H7 (cell line): ENCODE data around the gene FSTL5. TPM values are rescaled to one million over a fixed set of nuclear protein-coding genes. Genes with fewer than 3 reads are reported as not detected.

Experiments
- DNase-seq: peaks from one replicate; pipeline ENCODE4 v3.0.0; 2012
- H3K27me3 ChIP-seq: 2 replicates; pipeline ENCODE4 v1.6.0; 2011; ENCODE audit warnings: mild to moderate bottlenecking, low read length; ENCODE audit not compliant: control insufficient read depth, insufficient read depth
- H3K36me3 ChIP-seq: replicated peaks from 2 replicates; pipeline ENCODE4 v1.5.1; 2011; ENCODE audit warnings: low read length; ENCODE audit not compliant: control insufficient read depth, insufficient read depth
- H3K4me3 ChIP-seq: 2 replicates; pipeline ENCODE4 v1.5.1; 2011; ENCODE audit warnings: low read depth, mild to moderate bottlenecking, control low read depth, low read length, moderate library complexity; ENCODE audit not compliant: insufficient read depth
- total RNA-seq: library from RNA; depleted of rRNA; stranded (reverse); fragments of >200 nt; shearing (Covaris generic); gene quantifications from 2 replicates; pipeline ENCODE4 v1.2.3, GENCODE V29; 2014

FSTL5 gene
- total RNA-seq, 1 experiment from 2014 or later = 2.3 TPM

DNA sequence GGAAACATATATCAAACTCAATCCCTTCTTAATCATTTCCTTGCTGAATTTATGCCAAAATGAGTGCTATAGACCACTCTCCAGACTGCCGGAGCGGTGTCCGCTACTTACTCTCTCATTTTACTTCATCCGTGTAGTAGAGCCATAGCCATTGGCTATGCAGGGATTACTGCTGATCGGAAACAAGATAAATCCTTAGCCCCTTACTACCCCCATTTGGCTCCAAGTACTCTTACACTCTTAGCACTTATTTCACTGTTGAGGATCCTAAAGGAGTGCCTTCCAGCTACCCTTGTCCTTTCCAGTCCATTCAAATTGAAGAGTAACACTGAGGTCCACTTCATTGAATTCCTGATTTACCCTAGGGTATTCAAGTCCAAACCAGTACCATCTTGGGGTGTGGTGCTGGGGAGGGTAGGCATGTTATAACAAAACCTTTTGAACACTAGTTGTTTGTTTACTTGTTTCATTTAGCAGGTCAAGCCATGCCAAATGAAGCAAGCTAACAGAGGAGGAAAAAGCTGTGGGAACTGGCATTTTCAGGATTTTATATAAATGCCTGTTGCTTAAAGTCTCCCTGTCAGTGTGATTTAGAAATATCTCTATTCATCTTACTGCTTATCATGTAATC, 715.1 kb downstream of the FSTL5 start:
- no peak for DNase-seq
- Histone ChIP-seq H3K4me3 (no peak overlapping the region), H3K27me3 (no peaks in the 10 kb centered on the region), H3K36me3 (no peaks in the 10 kb centered on the region)

DNA sequence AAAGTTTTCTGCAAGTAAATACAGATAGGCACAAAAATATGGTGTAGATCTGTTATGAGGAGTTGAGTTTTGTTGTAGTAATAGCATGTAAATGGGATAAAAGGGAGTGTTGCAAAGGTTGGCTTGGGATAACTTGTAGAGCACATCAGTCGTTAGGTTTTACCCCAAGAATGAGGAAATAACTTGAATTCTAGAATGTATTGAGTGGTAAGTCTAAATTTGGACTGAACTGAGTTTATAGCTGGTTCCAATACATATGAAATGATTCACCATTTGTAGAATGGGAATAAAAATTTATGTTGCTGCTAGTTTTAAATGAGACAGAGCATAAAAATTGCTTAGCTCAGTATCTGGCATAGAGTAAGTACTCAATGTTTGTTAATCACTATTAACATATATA, 719.2 kb downstream of the FSTL5 start:
- H3K27me3 ChIP-seq = no peaks in the 10 kb centered on the region
- H3K4me3 ChIP-seq = no peak overlapping the region
- no peak for DNase-seq
- H3K36me3 ChIP-seq = no peaks in the 10 kb centered on the region

DNA sequence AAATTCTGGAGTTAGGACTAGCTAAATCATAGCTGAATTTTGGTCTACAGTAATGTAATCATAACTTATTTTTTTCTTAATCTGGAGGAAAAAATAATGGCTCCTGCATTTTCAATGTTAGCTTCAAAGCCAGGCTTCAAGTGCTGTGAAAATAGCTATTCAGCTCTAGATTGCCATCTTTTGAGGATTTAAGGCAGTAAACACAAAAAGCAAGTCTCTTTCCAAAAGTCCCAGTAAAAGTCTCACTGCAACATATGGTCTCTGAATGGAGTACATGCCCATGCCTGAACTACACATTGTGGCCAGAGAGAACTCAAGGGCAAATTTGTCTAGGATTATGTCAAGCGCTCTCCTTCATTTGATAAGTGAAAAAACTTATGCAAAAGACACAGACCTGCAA, 720.9 kb downstream of the FSTL5 start:
- H3K4me3 ChIP-seq = no peak overlapping the region
- no peak for DNase-seq
- H3K36me3 ChIP-seq = no peaks in the 10 kb centered on the region
- H3K27me3 ChIP-seq = no peaks in the 10 kb centered on the region

DNA sequence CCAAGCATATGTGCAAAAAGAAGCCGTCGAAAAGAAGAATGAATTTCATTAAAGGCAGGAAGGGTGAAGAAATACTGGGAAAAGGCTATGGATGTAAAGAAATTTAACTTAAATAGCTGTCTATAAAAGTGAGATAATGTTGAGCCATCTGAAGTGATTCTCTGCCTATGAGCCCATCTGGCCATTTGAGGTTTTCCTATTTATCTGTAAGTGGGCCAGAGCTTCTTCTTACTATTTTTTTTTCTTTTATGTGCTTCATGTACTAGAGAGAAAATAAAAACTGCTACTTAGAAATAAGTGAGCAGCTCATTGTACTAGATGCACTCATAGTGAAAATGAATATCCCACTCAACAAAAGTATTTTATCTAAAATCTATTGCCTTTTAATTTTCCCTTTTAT, 725.7 kb downstream of the FSTL5 start:
- Histone ChIP-seq H3K36me3 (no peaks in the 10 kb centered on the region), H3K27me3 (no peaks in the 10 kb centered on the region), H3K4me3 (no peak overlapping the region)
- DNase-seq = no peak

DNA sequence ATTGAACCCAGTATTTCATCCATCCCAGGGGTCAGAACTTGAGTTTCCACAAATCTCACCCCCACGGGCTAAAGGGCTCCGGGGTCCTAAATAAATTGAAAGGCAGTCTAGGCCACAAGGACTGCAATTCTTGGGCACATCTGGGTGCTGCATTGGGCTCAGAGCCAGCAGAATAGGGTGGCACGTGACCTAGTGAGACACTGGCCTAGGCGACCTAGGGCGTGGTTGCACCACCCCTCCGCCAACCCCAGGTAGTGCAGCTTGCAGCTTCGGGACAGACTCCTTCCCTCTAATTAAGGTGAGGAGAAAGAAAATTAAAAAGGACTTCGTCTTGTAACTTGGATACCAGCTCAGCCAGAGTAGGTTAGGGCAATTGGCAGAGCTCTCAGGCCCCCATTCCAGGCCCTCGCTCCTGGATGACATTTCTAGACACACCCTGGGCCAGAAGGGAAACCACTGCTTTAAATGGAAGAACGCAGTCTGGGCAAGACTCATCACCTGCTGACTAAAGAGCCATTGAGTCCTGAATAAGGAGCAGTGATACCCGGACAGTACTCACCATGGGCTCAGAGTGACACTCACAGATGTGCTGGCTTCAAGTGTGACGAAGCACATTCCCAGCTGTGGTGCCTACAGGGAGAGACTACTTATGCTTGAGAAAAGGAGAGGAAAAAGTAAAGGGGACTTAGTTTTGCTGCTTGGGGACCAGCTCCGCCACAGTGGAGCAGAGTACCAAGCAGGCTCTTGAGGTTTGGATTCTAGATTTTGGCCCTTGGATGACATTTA, 735.4 kb downstream of the FSTL5 start:
- DNase-seq = no peak
- Histone ChIP-seq H3K4me3 (no peak overlapping the region), H3K36me3 (no peaks in the 10 kb centered on the region), H3K27me3 (no peaks in the 10 kb centered on the region)

DNA sequence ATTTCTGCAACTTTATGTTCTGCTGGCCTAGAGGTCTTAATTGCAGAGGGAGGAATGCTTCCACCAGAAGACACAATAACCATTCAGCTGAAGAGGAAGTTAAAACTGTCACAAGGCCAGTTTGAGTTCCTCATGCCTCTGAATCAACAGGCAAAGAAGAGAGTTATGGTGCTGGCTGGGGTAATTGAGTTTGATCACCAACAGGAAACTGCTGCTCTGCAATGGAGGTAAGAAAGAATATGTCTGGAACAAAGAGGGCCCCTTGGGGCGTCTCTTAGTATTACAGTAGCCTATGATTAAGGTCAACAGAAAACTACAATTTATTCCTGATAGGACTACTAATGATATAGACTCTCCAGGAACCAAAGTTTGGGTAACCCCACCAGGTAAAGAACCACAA, 744.0 kb downstream of the FSTL5 start:
- peak; percentile 8 for DNase-seq

DNA sequence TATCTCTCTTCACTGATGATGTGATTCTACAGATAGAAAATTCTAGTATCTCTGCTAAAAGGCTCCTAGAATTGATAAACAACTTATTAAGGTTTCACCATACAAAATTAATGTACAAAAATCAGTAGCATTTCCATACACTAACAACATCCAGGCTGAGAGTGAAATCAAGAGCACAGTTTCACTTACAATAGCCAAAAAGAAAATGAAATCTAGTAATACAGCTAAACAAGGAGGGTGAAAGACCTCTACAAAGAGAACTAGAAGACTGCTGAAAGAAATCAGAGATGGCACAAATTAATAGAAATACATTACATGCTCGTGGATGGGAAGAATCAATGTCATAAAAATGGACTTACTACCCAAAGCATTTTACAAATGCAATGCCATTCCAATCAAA, 751.9 kb downstream of the FSTL5 start:
- DNase-seq = no peak
- Histone ChIP-seq H3K36me3 (no peaks in the 10 kb centered on the region), H3K27me3 (no peaks in the 10 kb centered on the region), H3K4me3 (no peak overlapping the region)

More for the DNA sequence above, 744.0 kb downstream of the FSTL5 start:
- no peaks in the 10 kb centered on the region for H3K27me3 ChIP-seq
- H3K36me3 ChIP-seq = no peaks in the 10 kb centered on the region
- H3K4me3 ChIP-seq = no peak overlapping the region

DNA sequence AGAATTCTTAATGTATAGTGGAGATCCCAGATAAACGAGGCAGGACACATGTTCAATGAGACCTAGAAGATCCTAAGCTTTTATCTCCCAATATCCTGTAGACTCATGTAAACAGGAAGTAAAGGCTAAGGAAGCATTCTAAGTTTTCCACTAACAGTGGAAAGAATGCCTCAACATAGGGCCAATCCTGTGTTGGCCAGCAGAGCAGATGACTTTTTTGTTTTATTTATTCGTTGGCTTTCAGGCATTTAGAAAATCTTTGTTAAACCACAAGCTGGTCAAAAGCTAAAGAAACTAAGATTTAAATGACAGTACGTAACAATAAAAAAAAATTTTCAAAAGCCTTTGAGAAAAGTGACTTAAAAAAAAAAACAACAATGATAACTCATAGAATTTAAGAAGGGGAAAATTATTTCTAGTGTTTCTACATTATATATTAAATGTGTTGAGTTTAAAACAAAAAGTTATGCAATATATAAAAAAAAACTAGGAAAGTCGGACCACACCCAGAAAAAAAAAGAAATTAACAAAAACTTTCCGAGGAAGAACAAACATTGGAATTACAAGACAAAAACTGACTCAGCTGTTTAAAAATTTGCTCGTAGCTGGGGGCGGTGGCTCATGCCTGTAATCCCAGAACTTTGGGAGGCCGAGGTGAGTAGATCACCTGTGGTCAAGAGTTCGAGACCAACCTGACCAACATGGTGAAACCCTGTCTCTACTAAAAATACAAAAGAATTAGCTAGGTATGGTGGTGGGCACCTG, 759.3 kb downstream of the FSTL5 start:
- Histone ChIP-seq H3K36me3 (no peaks in the 10 kb centered on the region), H3K4me3 (no peak overlapping the region), H3K27me3 (no peaks in the 10 kb centered on the region)
- DNase-seq = no peak

DNA sequence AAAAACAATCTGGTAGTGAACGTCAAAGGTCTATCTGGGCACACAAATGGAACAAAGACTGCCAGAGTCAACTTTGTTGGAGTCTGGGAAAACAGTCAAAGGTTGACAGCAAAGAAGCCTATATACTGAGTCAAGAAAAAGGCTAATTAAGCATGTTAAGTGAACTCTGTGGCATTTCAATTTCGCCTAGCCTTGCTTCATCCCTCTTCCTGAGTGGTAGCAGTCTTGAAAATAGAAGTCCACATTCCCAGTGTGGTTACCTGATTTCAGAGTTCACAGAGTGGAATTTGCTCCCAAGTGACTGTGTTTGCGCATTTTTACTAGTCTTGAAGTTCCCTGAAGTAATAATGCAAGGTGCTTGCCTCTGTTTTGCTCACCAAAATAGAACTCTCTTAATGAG, 760.0 kb downstream of the FSTL5 start:
- no peaks in the 10 kb centered on the region for H3K36me3 ChIP-seq
- H3K27me3 ChIP-seq = no peaks in the 10 kb centered on the region
- no peak overlapping the region for H3K4me3 ChIP-seq
- no peak for DNase-seq

DNA sequence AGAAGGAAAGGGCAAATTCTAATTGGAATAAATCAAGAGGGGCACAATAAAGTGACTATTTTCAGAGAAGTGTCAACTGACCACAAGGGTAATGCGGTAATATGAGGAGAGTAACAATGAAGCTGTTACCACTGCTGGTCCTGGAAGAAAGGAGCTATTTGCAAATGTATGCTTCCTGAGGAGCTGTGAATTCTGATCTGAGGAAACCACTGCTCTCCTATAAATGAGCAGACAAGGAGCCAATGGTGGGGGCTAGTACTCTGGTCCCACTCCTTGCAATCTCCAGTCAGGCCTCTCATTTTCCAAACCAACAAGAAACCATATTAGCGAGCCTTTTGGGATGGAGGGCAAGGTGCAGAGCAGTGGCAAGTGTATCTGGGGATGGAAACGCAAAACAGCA, 770.2 kb downstream of the FSTL5 start:
- H3K36me3 ChIP-seq = no peaks in the 10 kb centered on the region
- no peaks in the 10 kb centered on the region for H3K27me3 ChIP-seq
- no peak overlapping the region for H3K4me3 ChIP-seq
- DNase-seq = peak; percentile 30

DNA sequence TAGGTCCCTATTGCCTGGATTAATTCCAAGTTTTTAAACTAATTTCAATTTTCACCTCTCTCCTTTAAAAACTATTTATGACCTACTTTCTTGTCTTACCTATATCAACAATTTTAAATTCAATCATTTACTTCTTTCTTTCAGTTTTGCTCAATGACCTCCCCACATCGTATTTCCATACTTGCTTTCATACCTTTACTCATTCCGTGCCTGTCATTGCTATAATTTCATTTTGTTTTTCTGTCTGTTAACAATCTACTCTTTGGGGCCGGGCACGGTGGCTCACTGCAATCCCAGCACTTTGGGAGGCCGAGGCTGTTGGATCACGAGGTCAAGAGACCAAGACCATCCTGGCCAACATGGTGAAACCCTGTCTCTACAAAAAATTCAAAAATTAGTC, 781.1 kb downstream of the FSTL5 start:
- no peak for DNase-seq

DNA sequence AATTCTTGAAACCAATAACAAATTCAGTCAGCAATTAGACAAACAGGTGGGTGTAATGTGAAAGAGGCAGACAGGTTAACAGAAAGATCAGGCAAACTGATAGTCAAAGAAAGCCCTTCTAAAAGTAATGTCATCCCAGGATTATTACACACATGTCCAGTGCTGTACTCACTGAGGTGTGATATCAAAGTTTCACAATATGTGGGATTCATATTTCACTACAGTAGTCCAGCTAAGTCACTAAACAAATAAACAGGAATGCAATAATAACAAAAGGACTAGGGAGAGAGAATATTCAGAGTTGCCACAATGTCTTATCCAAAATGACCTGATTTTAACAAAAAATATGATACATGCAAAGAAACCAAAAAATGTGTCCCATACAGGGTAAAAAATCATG, 787.5 kb downstream of the FSTL5 start:
- no peaks in the 10 kb centered on the region for H3K36me3 ChIP-seq
- no peak overlapping the region for H3K4me3 ChIP-seq
- H3K27me3 ChIP-seq = no peaks in the 10 kb centered on the region
- no peak for DNase-seq

More for the DNA sequence above, 781.1 kb downstream of the FSTL5 start:
- Histone ChIP-seq H3K27me3 (no peaks in the 10 kb centered on the region), H3K4me3 (no peak overlapping the region), H3K36me3 (no peaks in the 10 kb centered on the region)

DNA sequence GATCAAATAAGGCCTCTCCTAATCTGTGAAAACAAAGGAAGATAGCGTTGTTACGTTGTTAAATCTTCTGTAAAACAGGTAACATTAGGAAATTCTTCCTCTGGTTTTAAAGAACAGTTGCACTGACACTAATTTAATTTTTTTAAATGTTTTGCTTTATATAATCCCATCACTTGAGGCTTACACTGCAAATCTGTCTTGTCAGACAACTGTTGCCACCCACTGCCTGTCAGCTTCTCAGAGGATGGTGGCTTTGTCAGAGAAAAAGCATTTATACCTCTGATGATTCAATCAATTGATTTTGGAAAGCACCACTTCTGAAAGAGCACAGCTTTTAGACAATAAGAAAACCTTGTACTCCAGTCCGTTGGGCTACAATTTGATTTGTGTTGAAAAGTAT, 799.1 kb downstream of the FSTL5 start:
- H3K36me3 ChIP-seq = no peaks in the 10 kb centered on the region
- H3K27me3 ChIP-seq = no peaks in the 10 kb centered on the region
- no peak overlapping the region for H3K4me3 ChIP-seq
- DNase-seq = no peak

DNA sequence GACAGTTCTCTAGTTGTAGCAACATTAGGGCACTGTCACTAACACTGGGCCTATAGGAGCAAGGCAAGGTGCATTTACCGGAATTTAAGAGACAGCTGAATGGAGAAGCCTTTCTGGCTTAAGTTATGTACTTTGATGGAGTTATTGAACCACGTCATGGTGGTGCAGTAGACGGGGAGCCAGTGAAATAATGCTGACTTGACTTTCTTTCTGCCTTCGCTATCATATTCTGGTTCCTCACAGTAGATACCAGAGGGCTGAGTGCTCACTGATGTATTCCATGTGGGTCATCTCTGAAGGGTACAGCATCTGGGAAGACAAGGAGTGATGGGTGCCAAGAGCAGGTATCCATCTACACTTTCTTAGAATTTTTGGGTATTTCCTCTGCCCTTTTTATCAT, 802.8 kb downstream of the FSTL5 start:
- no peak overlapping the region for H3K4me3 ChIP-seq
- H3K27me3 ChIP-seq = no peaks in the 10 kb centered on the region
- no peak for DNase-seq
- no peaks in the 10 kb centered on the region for H3K36me3 ChIP-seq

DNA sequence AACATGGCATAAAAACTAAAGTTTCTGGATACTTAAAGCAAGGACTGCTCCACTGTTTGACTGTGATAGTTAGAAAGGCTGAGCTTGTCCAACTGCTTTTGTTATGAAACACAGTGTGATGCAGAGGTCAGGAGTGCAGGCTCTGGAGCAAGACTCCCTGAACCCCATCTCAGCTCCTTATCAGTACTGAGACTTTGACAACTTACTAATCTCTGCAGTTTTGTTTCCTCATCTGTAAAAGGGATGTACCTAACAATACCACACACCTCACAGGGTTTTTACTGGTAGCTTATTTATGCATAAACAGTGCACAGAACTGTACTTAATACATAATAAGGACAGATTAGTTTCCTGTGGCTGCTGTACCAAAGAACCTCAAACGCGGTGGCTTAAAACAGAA, 804.3 kb downstream of the FSTL5 start:
- no peak for DNase-seq
- Histone ChIP-seq H3K4me3 (no peak overlapping the region), H3K36me3 (no peaks in the 10 kb centered on the region), H3K27me3 (no peaks in the 10 kb centered on the region)
